HG03558 (cell line): Measurements from ENCODE around the gene LDLRAD4.

Experiments used
- ATAC-seq: cut with Tn5 transposase; IDR thresholded peaks from one replicate; pipeline ENCODE4 v1.9.1; 2021; ENCODE audit warnings: moderate number of reproducible peaks; ENCODE audit not compliant: unreplicated experiment; ENCODE audit errors: extremely low read depth

Gene LDLRAD4

GRCh38 chr18:13613591-13614501, 395.3 kb downstream of the LDLRAD4 start:
- ATAC-seq = no peak

GRCh38 chr18:13614641-13615288, 396.2 kb downstream of the LDLRAD4 start:
- ATAC-seq = no peak

- no peak for ATAC-seq
Observed at GRCh38 chr18:13615432-13615861, 396.9 kb downstream of the LDLRAD4 start.

GRCh38 chr18:13616041-13616440, 397.5 kb downstream of the LDLRAD4 start:
- ATAC-seq = no peak

- no peak for ATAC-seq
Observed at GRCh38 chr18:13616525-13617035, 398.0 kb downstream of the LDLRAD4 start.

GRCh38 chr18:13617826-13618515, 399.4 kb downstream of the LDLRAD4 start:
- no peak for ATAC-seq

GRCh38 chr18:13618760-13619438, 400.3 kb downstream of the LDLRAD4 start:
- ATAC-seq = no peak

- ATAC-seq = no peak
Observed at GRCh38 chr18:13619505-13620205, 401.1 kb downstream of the LDLRAD4 start.

GRCh38 chr18:13620206-13620672, 401.7 kb downstream of the LDLRAD4 start:
- no peak for ATAC-seq

- ATAC-seq = no peak
Observed at GRCh38 chr18:13620818-13621445, 402.4 kb downstream of the LDLRAD4 start.

- ATAC-seq = no peak
Observed at GRCh38 chr18:13621446-13621849, 402.9 kb downstream of the LDLRAD4 start.

- ATAC-seq = no peak
Observed at GRCh38 chr18:13621886-13622619, 403.5 kb downstream of the LDLRAD4 start.

- no peak for ATAC-seq
Observed at GRCh38 chr18:13622751-13623150, 404.2 kb downstream of the LDLRAD4 start.

GRCh38 chr18:13623348-13623747, 404.8 kb downstream of the LDLRAD4 start:
- ATAC-seq = no peak

GRCh38 chr18:13623871-13624270, 405.3 kb downstream of the LDLRAD4 start:
- ATAC-seq = no peak

GRCh38 chr18:13624563-13625237, 406.1 kb downstream of the LDLRAD4 start:
- ATAC-seq = no peak

GRCh38 chr18:13625355-13625754, 406.8 kb downstream of the LDLRAD4 start:
- no peak for ATAC-seq
